Endodermal cell (in vitro differentiated cells): Measurements from ENCODE around the gene UGT2B15. TPM values are rescaled to one million over a fixed set of nuclear protein-coding genes. Genes with fewer than 3 reads are reported as not detected.

Source experiments
- DNase-seq: peaks from one replicate; pipeline ENCODE4 v3.0.0-alpha.2; 2017
- H3K27ac ChIP-seq: 2 replicates; pipeline ENCODE4 v1.5.1; 2013; ENCODE audit warnings: mild to moderate bottlenecking, low read depth, low read length, moderate library complexity
- H3K27me3 ChIP-seq: 2 replicates; pipeline ENCODE4 v1.6.1; 2013; ENCODE audit warnings: mild to moderate bottlenecking, low read length, moderate library complexity; ENCODE audit not compliant: insufficient read depth, control insufficient read depth, poor library complexity, severe bottlenecking
- H3K36me3 ChIP-seq: 2 replicates; pipeline ENCODE4 v1.7.0; 2013; ENCODE audit warnings: mild to moderate bottlenecking, low read length, moderate library complexity; ENCODE audit not compliant: control insufficient read depth, insufficient read depth
- H3K4me1 ChIP-seq: one replicate; pipeline ENCODE4 v1.7.0; 2013; ENCODE audit warnings: low read length; ENCODE audit not compliant: control insufficient read depth, insufficient read depth
- H3K4me3 ChIP-seq: 2 replicates; pipeline ENCODE4 v1.5.1; 2013; ENCODE audit warnings: mild to moderate bottlenecking, low read length, moderate library complexity
- H3K9ac ChIP-seq: 2 replicates; pipeline ENCODE4 v1.6.1; 2013; ENCODE audit warnings: mild to moderate bottlenecking, low read length, moderate library complexity; ENCODE audit not compliant: poor library complexity, severe bottlenecking; ENCODE audit errors: extremely low read depth
- H3K9me3 ChIP-seq: 2 replicates; pipeline ENCODE4 v1.6.1; 2013; ENCODE audit warnings: mild to moderate bottlenecking, low read length, moderate library complexity; ENCODE audit not compliant: control insufficient read depth
- H3K27ac Mint-ChIP-seq: 2 replicates; pipeline ENCODE4 v1.8.0; 2020; ENCODE audit warnings: mixed read lengths
- H3K27me3 Mint-ChIP-seq: 2 replicates; pipeline ENCODE4 v1.8.0; 2021; ENCODE audit warnings: mild to moderate bottlenecking, mixed read lengths; ENCODE audit not compliant: insufficient read depth
- H3K36me3 Mint-ChIP-seq: 2 replicates; pipeline ENCODE4 v1.8.0; 2020; ENCODE audit warnings: low read depth, mixed read lengths
- H3K4me1 Mint-ChIP-seq: 2 replicates; pipeline ENCODE4 v1.8.0; 2020; ENCODE audit warnings: mixed read lengths
- H3K4me3 Mint-ChIP-seq: 2 replicates; pipeline ENCODE4 v1.8.0; 2020; ENCODE audit warnings: mild to moderate bottlenecking, moderate library complexity, mixed read lengths
- H3K9me3 Mint-ChIP-seq: 2 replicates; pipeline ENCODE4 v1.8.0; 2020; ENCODE audit warnings: mild to moderate bottlenecking, mixed read lengths
- CTCF ChIP-seq: fragments of 200-600 bp; sonication (generic); conservative IDR thresholded peaks from 2 replicates; pipeline ENCODE4 v1.5.0; 2021; ENCODE audit warnings: antibody characterized with exemption, mild to moderate bottlenecking
- WGBS, 2 experiments: methylation state at CpG; one replicate each; pipeline versions ENCODE4 v1.1.5 to v1.1.7; 2013; ENCODE audit warnings: missing lambda C conversion rate in 2 of 2, mixed read lengths in 1 of 2; ENCODE audit not compliant: insufficient coverage in 1 of 2, insufficient read length in 1 of 2; 5-methylcytosine and 5-hydroxymethylcytosine counted together
- total RNA-seq, 2 donors: library from RNA; stranded (reverse); fragmentation: NEBNext Ultra II Directional in 1 of 2; extraction: Animal tissue kit (Norgen Biotek cat#: 25700) in 1 of 2; gene quantifications; 2 replicates in 1 of 2; 3 replicates in 1 of 2; pipeline ENCODE4 v1.2.1, GENCODE V29; 2021

Gene UGT2B15
- total RNA-seq, 2 donors from 2014 or later, result not detected

GRCh38 chr4:68717999-68718398 is 47.5 kb upstream of the UGT2B15 start:
- H3K27me3 Mint-ChIP-seq, result no peaks in the 10 kb centered on the region
- Histone ChIP-seq H3K36me3 (no peaks in the 10 kb centered on the region), H3K9me3 (peaks cover 16% of the 10 kb centered on the region), H3K9ac (no peak overlapping the region), H3K27ac (no peak overlapping the region), H3K4me1 (peaks cover 5% of the 10 kb centered on the region), H3K4me3 (no peak overlapping the region), H3K27me3 (no peaks in the 10 kb centered on the region)
- 91% methylated on average over 1 of the region's 1 CpG; no CpG with 5 or more reads in 1 of the 2 experiments for WGBS, 2 experiments
- DNase-seq, result no peak
- no peak overlapping the region for H3K27ac Mint-ChIP-seq
- no peak overlapping the region for H3K4me3 Mint-ChIP-seq
- peaks cover 17% of the 10 kb centered on the region for H3K9me3 Mint-ChIP-seq
- H3K4me1 Mint-ChIP-seq, result peaks cover 12% of the 10 kb centered on the region
- no peak for TF ChIP-seq CTCF
- peaks cover 2% of the 10 kb centered on the region for H3K36me3 Mint-ChIP-seq

GRCh38 chr4:68714400-68714799 is 43.9 kb upstream of the UGT2B15 start:
- peak overlapping the region; percentile 66 for H3K27ac Mint-ChIP-seq
- no peak for DNase-seq
- 95 to 100% methylated on average over 2 of the region's 2 CpGs for WGBS, 2 experiments

DNA sequence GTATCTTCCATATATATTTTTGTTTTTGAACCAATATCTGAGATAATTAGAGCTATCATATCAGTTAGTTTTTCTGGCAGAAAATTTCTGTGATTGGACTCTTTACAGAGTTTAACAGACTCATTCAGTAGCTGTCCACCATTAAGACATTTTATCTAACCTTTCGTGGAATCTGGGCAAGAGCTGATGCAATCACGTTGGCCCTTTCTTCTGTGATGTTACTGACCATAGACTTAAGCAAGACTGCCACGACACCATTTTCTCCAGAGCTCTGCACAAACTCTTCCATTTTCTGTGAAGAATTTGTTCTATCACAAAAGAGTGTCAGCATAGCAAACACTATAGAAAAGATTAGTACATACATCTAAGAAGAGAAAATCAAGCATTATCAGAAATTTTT is 41.8 kb upstream of the UGT2B15 start:
- DNase-seq, result no peak
- Histone ChIP-seq H3K9ac (no peak overlapping the region), H3K36me3 (no peaks in the 10 kb centered on the region), H3K4me1 (peaks cover 5% of the 10 kb centered on the region), H3K27ac (no peak overlapping the region), H3K9me3 (no peaks in the 10 kb centered on the region), H3K4me3 (no peak overlapping the region), H3K27me3 (no peaks in the 10 kb centered on the region)
- Mint-ChIP-seq H3K9me3 (no peaks in the 10 kb centered on the region), H3K27me3 (no peaks in the 10 kb centered on the region), H3K27ac (no peak overlapping the region), H3K36me3 (no peaks in the 10 kb centered on the region), H3K4me3 (no peak overlapping the region), H3K4me1 (peaks cover 8% of the 10 kb centered on the region)
- TF ChIP-seq CTCF, result no peak
- WGBS, 2 experiments, result 79 to 95% methylated on average over 2 to 3 of the region's 3 CpGs

More at GRCh38 chr4:68714400-68714799, 43.9 kb upstream of the UGT2B15 start:
- Mint-ChIP-seq H3K4me3 (no peak overlapping the region), H3K27me3 (no peaks in the 10 kb centered on the region), H3K9me3 (no peaks in the 10 kb centered on the region), H3K36me3 (no peaks in the 10 kb centered on the region), H3K4me1 (peaks cover 10% of the 10 kb centered on the region)
- Histone ChIP-seq H3K27me3 (no peaks in the 10 kb centered on the region), H3K27ac (no peak overlapping the region), H3K9ac (no peak overlapping the region), H3K36me3 (no peaks in the 10 kb centered on the region), H3K9me3 (no peaks in the 10 kb centered on the region), H3K4me3 (no peak overlapping the region), H3K4me1 (peaks cover 5% of the 10 kb centered on the region)
- TF ChIP-seq CTCF, result no peak
